GM12892 (cell line): ENCODE measurements around the gene DTNB.
A peak's percentile ranks its signal among the peaks of the same experiment; 100 is the strongest.

Source experiments
- DNase-seq: peaks from one replicate; pipeline ENCODE4 v3.0.0; 2011; ENCODE audit not compliant: insufficient read length
- FAIRE-seq: peaks from 2 replicates; lab custom pipeline; 2011; peaks lifted over from hg19 to GRCh38; lab: Jason Lieb, UNC
- POLR2A ChIP-seq: IDR thresholded peaks from 2 replicates; pipeline ENCODE4 v1.6.1; 2011; ENCODE audit warnings: low read depth, low read length, control low read depth
- POLR2AphosphoS5 ChIP-seq: IDR thresholded peaks from 2 replicates; pipeline ENCODE4 v1.6.1; 2011; ENCODE audit warnings: low read depth, low read length, control low read depth
- TAF1 ChIP-seq: IDR thresholded peaks from 2 replicates; pipeline ENCODE4 v1.6.1; 2011; ENCODE audit warnings: low read depth, mild to moderate bottlenecking, control low read depth, low read length, borderline replicate concordance

DTNB gene

DNA sequence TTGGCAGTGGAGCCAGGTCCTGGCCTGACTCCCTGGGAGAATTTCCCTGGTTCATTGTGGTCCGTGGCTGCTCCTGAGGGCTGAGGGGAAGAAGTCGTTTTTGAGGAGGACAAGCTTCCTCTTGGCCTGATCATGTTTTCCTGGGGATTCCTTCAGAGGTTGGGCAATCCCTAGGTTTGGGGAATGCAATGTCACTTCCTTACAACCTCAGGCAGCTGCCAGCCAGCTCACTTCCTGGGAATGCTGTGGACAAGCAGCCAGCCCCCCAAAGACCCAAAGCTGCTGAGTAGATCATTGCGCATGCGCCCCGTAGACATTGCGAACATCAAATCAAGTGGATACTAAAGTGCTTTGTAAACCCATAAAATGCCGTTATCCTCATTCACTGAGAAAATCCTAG, 324.0 kb downstream of the DTNB start:
- no peak for DNase-seq
- no peak for FAIRE-seq

GRCh38 chr2:25347846-25348245, 325.5 kb downstream of the DTNB start:
- TF ChIP-seq POLR2A (no peak), POLR2AphosphoS5 (no peak), TAF1 (no peak)
- no peak for FAIRE-seq
- no peak for DNase-seq

More for the DNA sequence above, 324.0 kb downstream of the DTNB start:
- TF ChIP-seq POLR2A (no peak), POLR2AphosphoS5 (no peak), TAF1 (no peak)

DNA sequence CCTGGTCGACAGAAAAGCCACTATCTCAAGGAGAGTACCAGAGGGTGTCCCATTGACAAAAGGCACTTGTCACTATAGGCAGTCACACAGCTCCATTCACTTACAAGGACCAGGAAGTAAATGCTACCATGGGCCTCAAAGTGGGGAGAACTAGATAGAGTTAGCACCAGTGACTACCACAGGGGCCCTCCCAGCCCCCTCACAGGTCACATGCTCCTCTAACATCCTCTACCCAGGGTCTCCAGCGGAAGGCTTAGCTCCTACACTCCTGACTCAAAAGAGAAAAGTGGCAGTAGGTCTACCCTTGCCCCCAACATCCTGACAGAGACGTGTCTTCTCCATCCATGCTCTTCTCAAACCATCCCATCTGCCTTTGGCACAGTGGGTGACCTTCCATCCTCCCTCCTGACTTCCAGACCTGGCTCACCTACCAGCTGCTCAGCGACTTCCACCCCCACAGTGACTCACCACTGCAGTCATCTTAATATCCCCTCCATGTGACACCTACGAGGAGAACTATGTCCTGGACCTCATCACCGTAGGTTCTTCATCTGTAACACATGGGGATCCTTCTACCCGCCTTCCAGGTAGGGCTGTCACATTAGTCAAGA, 326.1 kb downstream of the DTNB start:
- DNase-seq = no peak
- FAIRE-seq = no peak
- TF ChIP-seq POLR2A = no peak
- no peak for TF ChIP-seq POLR2AphosphoS5
- TF ChIP-seq TAF1 = no peak

- TF ChIP-seq TAF1 (no peak), POLR2AphosphoS5 (no peak), POLR2A (no peak)
- no peak for DNase-seq
- FAIRE-seq = no peak
Measured at GRCh38 chr2:25343187-25343825, 330.1 kb downstream of the DTNB start.

GRCh38 chr2:25342372-25343186, 330.8 kb downstream of the DTNB start:
- FAIRE-seq (peak; percentile 85), DNase-seq (peak; percentile 93)
- TF ChIP-seq TAF1 (no peak), POLR2A (no peak), POLR2AphosphoS5 (no peak)

DNA sequence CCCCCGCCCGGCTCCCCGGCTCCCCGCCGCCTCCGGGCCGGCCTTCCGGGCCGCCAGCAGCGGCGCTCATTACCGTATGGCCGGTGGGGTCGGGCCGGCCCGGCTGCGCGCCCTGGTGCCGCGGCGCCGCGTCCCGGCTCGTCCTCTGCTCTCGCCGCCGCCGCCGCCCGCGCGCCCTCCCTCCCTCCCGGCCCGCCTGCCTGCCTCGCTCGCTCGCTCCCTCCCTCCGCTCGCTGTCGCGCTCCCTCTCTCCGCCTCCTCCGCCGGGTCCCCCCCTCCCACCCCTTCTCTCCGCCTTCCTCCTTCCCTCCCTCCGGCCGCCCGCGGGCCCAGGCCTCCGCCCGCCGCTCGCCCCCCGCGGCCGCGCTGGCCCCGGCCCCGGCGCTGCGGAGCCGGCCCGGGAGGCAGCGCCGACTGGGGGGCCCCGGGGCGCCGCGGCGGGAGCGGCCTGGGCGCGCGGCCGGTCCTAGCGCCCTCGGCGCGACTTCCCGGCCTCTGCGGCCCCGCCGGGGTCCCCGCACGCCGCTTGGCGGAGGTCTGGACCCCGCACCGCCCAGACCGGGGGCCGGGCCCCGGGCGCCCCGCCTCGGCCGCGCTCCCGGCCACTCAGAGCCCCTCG, 331.5 kb downstream of the DTNB start, which contains the start of gene DNMT3A:
Gene DNMT3A (minus strand): TSS at position 173 of the 619 bp plus-strand sequence. CDS start 27,941 bp downstream, outside the sequence.
- FAIRE-seq = peak; percentile 70
- TF ChIP-seq POLR2A (no peak), POLR2AphosphoS5 (no peak), TAF1 (no peak)
- peak; percentile 72 for DNase-seq

- FAIRE-seq (no peak), DNase-seq (peak; percentile 81)
- no peak for TF ChIP-seq POLR2AphosphoS5
- no peak for TF ChIP-seq TAF1
- no peak for TF ChIP-seq POLR2A
Measured at GRCh38 chr2:25341011-25341727, 332.2 kb downstream of the DTNB start.

- DNase-seq = no peak
- TF ChIP-seq POLR2AphosphoS5 (no peak), POLR2A (no peak), TAF1 (no peak)
- peak; percentile 80 for FAIRE-seq
Measured at GRCh38 chr2:25340181-25340921, 333.0 kb downstream of the DTNB start.

DNA sequence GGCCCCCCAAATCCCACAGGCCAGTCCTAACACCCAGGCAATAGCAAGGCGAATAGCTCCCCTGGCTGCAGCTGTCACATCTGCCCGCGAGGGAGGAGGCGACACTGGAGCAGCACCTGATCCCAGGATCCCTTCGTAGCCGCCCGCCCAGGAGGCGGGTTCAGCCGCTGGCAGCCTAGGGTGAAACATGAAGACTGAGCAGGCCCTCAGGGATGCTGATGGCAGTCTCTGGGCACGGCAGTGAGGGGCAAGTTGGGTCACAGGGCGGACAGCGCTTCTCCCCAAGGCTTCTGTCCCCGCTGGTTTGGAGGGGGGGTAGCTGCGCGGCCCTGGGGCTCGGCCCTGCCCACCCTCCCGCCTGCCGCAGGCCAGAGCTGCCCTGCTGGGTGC, 333.6 kb downstream of the DTNB start:
- TF ChIP-seq POLR2A (no peak), POLR2AphosphoS5 (no peak), TAF1 (no peak)
- peak; percentile 36 for FAIRE-seq
- DNase-seq = no peak

- DNase-seq = no peak
- TF ChIP-seq POLR2AphosphoS5 (no peak), TAF1 (no peak), POLR2A (no peak)
- FAIRE-seq = peak; percentile 38
Measured at GRCh38 chr2:25339211-25339674, 334.1 kb downstream of the DTNB start.
